ENCODE results near the gene LTBP1.

The LTBP1 gene

GRCh38 chr2:33134086-33134771, 187.5 kb downstream of the LTBP1 start:
- H3K4me1 ChIP-seq (ENCODE audit: control insufficient read depth, low read length) = peaks cover 8% of the 10 kb centered on the region
- H3K27ac ChIP-seq (ENCODE audit: low read depth, low read length) = no peak overlapping the region
- no peak overlapping the region for H3K4me2 ChIP-seq (ENCODE audit: low read length)
- H3K4me3 ChIP-seq (ENCODE audit: low read length) = no peak overlapping the region
- no peaks in the 10 kb centered on the region for H3K9me2 ChIP-seq (replicated peaks; ENCODE audit: control insufficient read depth, low read length)
- H3K27me3 ChIP-seq (ENCODE audit: control insufficient read depth, low read length) = no peaks in the 10 kb centered on the region
- H3K9me3 ChIP-seq (ENCODE audit: control insufficient read depth, insufficient read depth, low read length) = no peaks in the 10 kb centered on the region
- no peaks in the 10 kb centered on the region for H3F3A ChIP-seq (ENCODE audit: control insufficient read depth, insufficient read depth)
- H4K20me1 ChIP-seq (ENCODE audit: control insufficient read depth, insufficient read depth, low read depth, low read length) = no peaks in the 10 kb centered on the region
- peaks cover 15% of the 10 kb centered on the region for H3K79me2 ChIP-seq (ENCODE audit: control insufficient read depth, low read length)
- no peak for TF ChIP-seq CTCF (IDR thresholded peaks at IDR 0.05; ENCODE audit: low read depth, low read length, poor library complexity, severe bottlenecking)
- peaks cover 59% of the 10 kb centered on the region for H3K36me3 ChIP-seq (ENCODE audit: control insufficient read depth, low read length)

DNA sequence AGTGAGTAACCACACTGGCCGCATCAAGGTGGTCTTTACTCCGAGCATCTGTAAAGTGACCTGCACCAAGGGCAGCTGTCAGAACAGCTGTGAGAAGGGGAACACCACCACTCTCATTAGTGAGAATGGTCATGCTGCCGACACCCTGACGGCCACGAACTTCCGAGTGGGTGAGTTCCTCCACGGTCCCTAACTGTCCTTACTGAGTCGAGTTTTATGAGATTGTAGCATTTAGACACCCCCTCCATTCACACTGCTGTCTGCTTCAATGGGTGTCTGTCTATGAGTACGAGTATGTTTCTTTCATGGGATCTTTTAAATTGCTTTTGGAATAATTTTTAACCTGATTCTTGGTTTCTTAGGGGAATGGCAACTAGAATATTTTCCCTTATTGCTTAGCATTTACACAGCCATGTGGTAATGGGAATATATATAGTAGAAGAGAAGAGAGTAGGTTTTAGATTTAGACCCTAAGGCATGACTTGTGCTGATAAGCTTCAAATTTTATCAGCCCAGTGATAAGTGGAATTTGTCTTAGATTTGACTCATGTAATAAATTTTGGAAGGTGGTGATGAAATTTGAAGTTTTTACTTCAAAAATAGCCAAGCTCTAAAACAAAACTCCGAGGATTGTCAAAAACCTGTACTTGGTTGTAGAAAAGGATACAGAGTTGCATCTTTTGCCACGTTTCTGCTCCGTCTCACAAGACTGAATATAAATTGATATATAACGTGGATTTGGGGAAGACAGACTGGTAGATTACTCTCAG, 188.2 kb downstream of the LTBP1 start:
- no peaks in the 10 kb centered on the region for H4K20me1 ChIP-seq (ENCODE audit: control insufficient read depth, insufficient read depth, low read depth, low read length)
- no peaks in the 10 kb centered on the region for H3K27me3 ChIP-seq (ENCODE audit: control insufficient read depth, low read length)
- H3K27ac ChIP-seq (ENCODE audit: low read depth, low read length) = no peak overlapping the region
- H3K9me2 ChIP-seq (replicated peaks; ENCODE audit: control insufficient read depth, low read length) = no peaks in the 10 kb centered on the region
- H3K4me1 ChIP-seq (ENCODE audit: control insufficient read depth, low read length) = peaks cover 9% of the 10 kb centered on the region
- H3K79me2 ChIP-seq (ENCODE audit: control insufficient read depth, low read length) = peaks cover 21% of the 10 kb centered on the region
- TF ChIP-seq CTCF (IDR thresholded peaks at IDR 0.05; ENCODE audit: low read depth, low read length, poor library complexity, severe bottlenecking) (no peak), EZH2phosphoT487 (IDR thresholded peaks at IDR 0.05; ENCODE audit: borderline replicate concordance, low read length) (no peak)
- H3K9me3 ChIP-seq (ENCODE audit: control insufficient read depth, insufficient read depth, low read length) = no peaks in the 10 kb centered on the region
- H3K4me2 ChIP-seq (ENCODE audit: low read length) = no peak overlapping the region
- H3F3A ChIP-seq (ENCODE audit: control insufficient read depth, insufficient read depth) = no peaks in the 10 kb centered on the region
- peaks cover 61% of the 10 kb centered on the region for H3K36me3 ChIP-seq (ENCODE audit: control insufficient read depth, low read length)
- no peak overlapping the region for H3K4me3 ChIP-seq (ENCODE audit: low read length)

- TF ChIP-seq EZH2phosphoT487 (IDR thresholded peaks at IDR 0.05; ENCODE audit: borderline replicate concordance, low read length) (no peak), CTCF (IDR thresholded peaks at IDR 0.05; ENCODE audit: low read depth, low read length, poor library complexity, severe bottlenecking) (no peak)
- no peak overlapping the region for H3K4me2 ChIP-seq (ENCODE audit: low read length)
- H4K20me1 ChIP-seq (ENCODE audit: control insufficient read depth, insufficient read depth, low read depth, low read length) = no peaks in the 10 kb centered on the region
- H3K4me1 ChIP-seq (ENCODE audit: control insufficient read depth, low read length) = peaks cover 9% of the 10 kb centered on the region
- no peaks in the 10 kb centered on the region for H3F3A ChIP-seq (ENCODE audit: control insufficient read depth, insufficient read depth)
- peaks cover 57% of the 10 kb centered on the region for H3K36me3 ChIP-seq (ENCODE audit: control insufficient read depth, low read length)
- H3K79me2 ChIP-seq (ENCODE audit: control insufficient read depth, low read length) = peaks cover 19% of the 10 kb centered on the region
- H3K27me3 ChIP-seq (ENCODE audit: control insufficient read depth, low read length) = no peaks in the 10 kb centered on the region
- H3K4me3 ChIP-seq (ENCODE audit: low read length) = no peak overlapping the region
- H3K9me3 ChIP-seq (ENCODE audit: control insufficient read depth, insufficient read depth, low read length) = no peaks in the 10 kb centered on the region
- H3K9me2 ChIP-seq (replicated peaks; ENCODE audit: control insufficient read depth, low read length) = no peaks in the 10 kb centered on the region
- no peak overlapping the region for H3K27ac ChIP-seq (ENCODE audit: low read depth, low read length)
These were observed 188.9 kb downstream of the LTBP1 start for GRCh38 chr2:33135645-33136044.

Measured in DOHH2 (cell line).